Inflammatory macrophage treated with lipopolysaccharide for 4 hours (primary cell): ENCODE results near the gene SPON1.
"Not testable (repeated sequence)": the region's sequence is repeated elsewhere in the genome, so short reads cannot be mapped to it uniquely, and the experiment has no call there.

Source experiments
- DNase-seq: peaks from one replicate; pipeline ENCODE4 v3.0.0-alpha.2; 2020

SPON1 gene

GRCh38 chr11:13984616-13985450 lies 22.3 kb downstream of the SPON1 start:
- DNase-seq: no peak

GRCh38 chr11:13986695-13987094 lies 24.2 kb downstream of the SPON1 start:
- not testable (repeated sequence) for DNase-seq

- DNase-seq: not testable (repeated sequence)
Observed at GRCh38 chr11:13992158-13992856, 29.8 kb downstream of the SPON1 start.

- DNase-seq: no peak
Observed at GRCh38 chr11:13993096-13993765, 30.7 kb downstream of the SPON1 start.

GRCh38 chr11:13997881-13998280 lies 35.4 kb downstream of the SPON1 start:
- no peak for DNase-seq

- no peak for DNase-seq
Observed at GRCh38 chr11:13999704-14000103, 37.2 kb downstream of the SPON1 start.

- no peak for DNase-seq
Observed at GRCh38 chr11:14001597-14001996, 39.1 kb downstream of the SPON1 start.

GRCh38 chr11:14007566-14007965 lies 45.0 kb downstream of the SPON1 start:
- DNase-seq: no peak

- no peak for DNase-seq
Observed at GRCh38 chr11:14010665-14011064, 48.1 kb downstream of the SPON1 start.

- no peak for DNase-seq
Observed at GRCh38 chr11:14012846-14013245, 50.3 kb downstream of the SPON1 start.

GRCh38 chr11:14015711-14016110 lies 53.2 kb downstream of the SPON1 start:
- DNase-seq: no peak

GRCh38 chr11:14018441-14018840 lies 55.9 kb downstream of the SPON1 start:
- DNase-seq: no peak

- DNase-seq: no peak
Observed at GRCh38 chr11:14021738-14022137, 59.2 kb downstream of the SPON1 start.

- no peak for DNase-seq
Observed at GRCh38 chr11:14022251-14022650, 59.7 kb downstream of the SPON1 start.

GRCh38 chr11:14022821-14023220 lies 60.3 kb downstream of the SPON1 start:
- no peak for DNase-seq

GRCh38 chr11:14026961-14027360 lies 64.4 kb downstream of the SPON1 start:
- DNase-seq: no peak

- no peak for DNase-seq
Observed at GRCh38 chr11:14027525-14027924, 65.0 kb downstream of the SPON1 start.

GRCh38 chr11:14029440-14029839 lies 66.9 kb downstream of the SPON1 start:
- no peak for DNase-seq

- DNase-seq: no peak
Observed at GRCh38 chr11:14029971-14030920, 67.7 kb downstream of the SPON1 start.

GRCh38 chr11:14035526-14035925 lies 73.0 kb downstream of the SPON1 start:
- not testable (repeated sequence) for DNase-seq

- no peak for DNase-seq
Observed at GRCh38 chr11:14036469-14036868, 73.9 kb downstream of the SPON1 start.

GRCh38 chr11:14041040-14041439 lies 78.5 kb downstream of the SPON1 start:
- no peak for DNase-seq

- no peak for DNase-seq
Observed at GRCh38 chr11:14041565-14041964, 79.0 kb downstream of the SPON1 start.
